D721Med (cell line): ENCODE results near the gene CNTD1.
"Not testable (repeated sequence)": the region's sequence is repeated elsewhere in the genome, so short reads cannot be mapped to it uniquely, and the experiment has no call there.

Experiments
- DNase-seq: peaks from one replicate; pipeline ENCODE4 v3.0.0; 2011; ENCODE audit warnings: low spot score; ENCODE audit not compliant: insufficient read length
- FAIRE-seq: peaks from 2 replicates; lab custom pipeline; 2011; peaks lifted over from hg19 to GRCh38; lab: Jason Lieb, UNC
- TF ChIP-seq, protein P1 (sequence below): IDR thresholded peaks from 2 replicates; pipeline ENCODE4 v1.5.1; 2012; ENCODE audit warnings: mild to moderate bottlenecking, control low read depth; ENCODE audit not compliant: insufficient read depth; ENCODE audit errors: missing control alignments

The CNTD1 gene

DNA sequence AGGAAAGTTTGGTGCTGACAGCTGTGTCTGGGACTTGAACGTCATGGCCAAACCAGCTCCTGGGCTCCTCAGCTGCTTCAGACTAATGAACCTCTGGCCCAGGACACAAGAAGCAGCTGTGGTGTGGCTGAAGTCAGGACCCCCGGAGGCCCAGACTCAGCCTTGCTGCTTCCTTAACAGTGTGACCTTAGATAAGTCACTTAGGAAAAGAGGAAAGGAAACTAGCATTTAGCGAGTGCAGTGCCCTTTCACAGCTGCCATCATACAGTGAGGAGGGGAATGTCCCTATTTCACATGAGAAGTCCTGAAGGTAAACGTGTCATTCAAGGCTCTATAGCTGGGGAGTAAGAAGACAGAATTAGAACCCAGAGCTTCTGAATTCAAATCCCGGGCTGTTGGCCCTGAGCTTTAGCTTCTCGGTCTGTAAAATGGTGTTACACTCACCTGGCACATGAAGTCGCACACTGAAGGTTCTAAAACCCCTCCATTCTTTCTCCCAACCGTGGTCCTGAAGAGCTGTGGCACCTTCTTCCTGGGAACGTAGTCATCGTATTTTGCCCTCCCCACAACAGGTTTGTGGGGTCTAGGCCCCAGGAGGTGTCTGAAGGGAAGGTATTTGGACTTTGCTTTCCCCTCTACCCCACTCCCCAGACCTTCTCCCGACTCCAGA is 38.5 kb upstream of the CNTD1 start:
- FAIRE-seq (no peak), DNase-seq (no peak)

DNA sequence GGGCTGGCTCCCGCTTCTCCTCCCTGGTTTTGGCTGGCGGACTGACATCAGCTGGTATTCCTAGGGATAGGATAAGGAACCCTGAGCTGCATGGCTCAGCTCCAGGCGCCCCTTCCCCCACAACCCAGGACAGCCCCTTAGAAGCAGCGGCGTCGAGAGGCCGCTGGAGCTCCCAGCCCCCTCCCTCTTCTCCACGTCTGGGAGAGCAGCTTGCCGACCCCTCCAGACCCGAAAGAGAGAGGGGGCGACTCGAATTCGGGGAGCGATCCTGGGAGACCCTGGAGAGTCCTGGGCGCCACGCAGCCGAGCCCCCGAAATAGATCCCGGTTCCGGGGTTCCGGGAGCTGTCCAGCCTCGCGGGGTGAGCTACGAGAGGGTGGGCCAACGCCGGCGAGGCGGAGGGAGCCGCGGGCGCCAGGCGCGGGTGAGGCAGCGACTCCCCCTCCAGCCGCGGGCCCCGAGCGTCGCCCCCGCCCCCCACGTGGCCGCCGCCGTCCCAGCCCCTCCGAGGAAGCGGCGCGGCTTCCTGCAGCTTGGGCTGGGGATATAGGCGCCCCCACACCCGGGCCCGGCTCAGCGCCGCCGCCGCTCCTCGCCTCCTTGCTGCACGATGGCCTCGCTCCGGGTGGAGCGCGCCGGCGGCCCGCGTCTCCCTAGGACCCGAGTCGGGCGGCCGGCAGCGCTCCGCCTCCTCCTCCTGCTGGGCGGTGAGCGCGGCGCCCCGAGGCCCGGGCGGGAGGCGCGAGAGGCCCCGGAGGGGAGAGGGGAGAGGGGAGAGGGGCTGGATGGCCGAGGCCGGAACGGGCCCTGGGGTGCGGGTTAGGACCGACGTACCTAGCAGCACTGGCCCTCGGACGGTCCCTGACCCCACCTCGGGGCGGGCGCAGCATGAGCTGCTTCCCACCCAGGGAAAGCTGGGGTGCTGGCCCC is 37.7 kb upstream of the CNTD1 start, which contains the start of gene RAMP2:
RAMP2 (plus strand) TSS at position 576 of the 930 bp plus-strand sequence; CDS start at position 611, 35 bp downstream.
- no peak for DNase-seq
- FAIRE-seq: no peak
- TF ChIP-seq, protein P1, sequence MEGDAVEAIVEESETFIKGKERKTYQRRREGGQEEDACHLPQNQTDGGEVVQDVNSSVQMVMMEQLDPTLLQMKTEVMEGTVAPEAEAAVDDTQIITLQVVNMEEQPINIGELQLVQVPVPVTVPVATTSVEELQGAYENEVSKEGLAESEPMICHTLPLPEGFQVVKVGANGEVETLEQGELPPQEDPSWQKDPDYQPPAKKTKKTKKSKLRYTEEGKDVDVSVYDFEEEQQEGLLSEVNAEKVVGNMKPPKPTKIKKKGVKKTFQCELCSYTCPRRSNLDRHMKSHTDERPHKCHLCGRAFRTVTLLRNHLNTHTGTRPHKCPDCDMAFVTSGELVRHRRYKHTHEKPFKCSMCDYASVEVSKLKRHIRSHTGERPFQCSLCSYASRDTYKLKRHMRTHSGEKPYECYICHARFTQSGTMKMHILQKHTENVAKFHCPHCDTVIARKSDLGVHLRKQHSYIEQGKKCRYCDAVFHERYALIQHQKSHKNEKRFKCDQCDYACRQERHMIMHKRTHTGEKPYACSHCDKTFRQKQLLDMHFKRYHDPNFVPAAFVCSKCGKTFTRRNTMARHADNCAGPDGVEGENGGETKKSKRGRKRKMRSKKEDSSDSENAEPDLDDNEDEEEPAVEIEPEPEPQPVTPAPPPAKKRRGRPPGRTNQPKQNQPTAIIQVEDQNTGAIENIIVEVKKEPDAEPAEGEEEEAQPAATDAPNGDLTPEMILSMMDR: no peak

More for the DNA sequence above, 38.5 kb upstream of the CNTD1 start:
- TF ChIP-seq, protein P1: no peak

DNA sequence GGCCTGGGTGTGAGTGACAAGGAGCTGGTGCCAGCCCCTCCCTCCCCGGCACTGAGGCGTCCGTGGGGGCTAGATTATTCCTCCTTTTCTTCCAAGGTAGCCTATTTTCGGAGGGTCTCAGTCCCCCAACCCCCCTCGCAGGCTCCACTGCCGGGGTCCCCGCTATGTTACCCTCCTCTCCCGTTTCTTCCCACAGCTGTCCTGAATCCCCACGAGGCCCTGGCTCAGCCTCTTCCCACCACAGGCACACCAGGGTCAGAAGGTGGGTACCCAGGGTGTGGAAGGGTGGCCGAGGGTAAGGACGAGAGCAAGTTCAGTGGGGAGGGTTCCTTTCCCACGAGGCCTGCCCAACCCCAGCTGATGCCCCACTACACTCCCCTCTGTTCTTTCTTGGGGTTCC is 37.0 kb upstream of the CNTD1 start:
- DNase-seq (no peak), FAIRE-seq (no peak)
- TF ChIP-seq, protein P1: no peak

DNA sequence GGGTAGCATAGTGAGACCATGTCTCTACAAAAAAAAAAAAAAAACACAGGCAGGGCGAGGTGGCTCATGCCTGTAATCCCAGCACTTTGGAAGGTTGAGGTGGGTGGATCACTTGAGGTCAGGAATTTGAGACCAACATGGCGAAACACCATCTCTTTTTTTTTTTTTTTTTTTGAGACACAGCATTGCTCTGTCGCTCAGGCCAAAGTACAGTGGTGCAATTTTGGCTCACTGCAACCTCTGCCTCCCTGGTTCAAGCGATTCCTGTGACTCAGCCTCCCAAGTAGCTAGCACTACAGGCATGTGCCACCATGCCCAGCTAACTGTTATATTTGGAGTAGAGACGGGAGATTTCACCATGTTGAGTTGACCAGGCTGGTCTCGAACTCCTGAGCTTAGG is 32.5 kb upstream of the CNTD1 start:
- TF ChIP-seq, protein P1: no peak
- DNase-seq (no peak), FAIRE-seq (no peak)

DNA sequence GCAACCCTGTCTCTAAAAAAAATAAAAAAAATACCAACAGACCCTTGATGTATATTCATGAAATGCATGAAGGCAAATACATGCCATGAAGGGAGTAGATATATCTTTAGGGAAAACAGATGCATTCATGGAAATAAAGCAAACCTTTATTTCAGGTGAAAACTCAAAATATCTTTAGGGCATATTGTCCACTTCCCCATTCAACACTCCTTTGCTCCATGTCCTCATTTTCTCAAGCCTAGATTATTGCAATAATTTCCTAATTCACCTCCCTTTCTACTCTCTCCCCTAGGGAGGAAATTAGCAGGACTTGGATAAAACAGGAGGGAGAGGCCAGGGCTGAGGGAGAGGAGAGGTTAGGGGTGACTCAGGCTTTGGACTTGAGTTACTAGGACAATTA is 31.1 kb upstream of the CNTD1 start:
- DNase-seq (no peak), FAIRE-seq (no peak)
- TF ChIP-seq, protein P1: no peak

DNA sequence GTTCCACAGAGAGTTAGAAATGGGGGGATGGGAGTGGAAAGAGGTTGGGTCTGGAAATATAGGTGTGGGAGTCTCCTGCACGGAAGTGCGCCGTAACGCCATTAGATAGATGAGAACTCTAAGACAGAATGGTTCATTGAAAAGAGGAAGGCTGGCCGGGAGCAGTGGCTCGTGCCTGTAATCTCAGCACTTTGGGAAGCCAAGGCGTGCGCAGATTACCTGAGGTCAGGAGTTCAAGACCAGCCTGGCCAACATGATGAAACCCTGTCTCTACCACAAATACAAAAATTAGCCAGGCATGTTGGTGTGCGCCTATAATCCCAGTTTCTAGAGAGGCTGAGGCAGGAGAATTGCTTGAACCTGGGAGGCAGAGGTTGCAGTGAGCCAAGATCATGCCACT is 30.7 kb upstream of the CNTD1 start:
- DNase-seq, FAIRE-seq: not testable (repeated sequence)

DNA sequence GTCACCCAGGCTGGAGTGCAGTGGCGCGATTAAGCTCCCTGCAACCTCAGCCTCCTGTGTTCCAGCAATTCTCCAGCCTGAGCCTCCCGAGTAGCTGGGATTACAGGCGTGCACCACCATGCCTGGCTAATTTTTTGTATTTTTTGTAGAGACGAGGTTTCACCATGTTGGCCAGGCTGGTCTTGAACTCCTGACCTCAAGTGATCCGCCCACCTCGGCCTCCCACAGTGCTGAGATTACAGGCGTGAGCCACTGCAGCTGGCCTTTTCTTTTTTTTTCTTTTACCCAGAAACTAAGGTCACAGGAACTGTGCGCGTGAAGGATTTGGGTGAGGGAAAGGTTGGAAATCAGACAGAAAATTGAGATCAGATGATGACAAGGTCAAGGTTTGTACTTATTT is 28.7 kb upstream of the CNTD1 start:
- FAIRE-seq, DNase-seq: not testable (repeated sequence)

DNA sequence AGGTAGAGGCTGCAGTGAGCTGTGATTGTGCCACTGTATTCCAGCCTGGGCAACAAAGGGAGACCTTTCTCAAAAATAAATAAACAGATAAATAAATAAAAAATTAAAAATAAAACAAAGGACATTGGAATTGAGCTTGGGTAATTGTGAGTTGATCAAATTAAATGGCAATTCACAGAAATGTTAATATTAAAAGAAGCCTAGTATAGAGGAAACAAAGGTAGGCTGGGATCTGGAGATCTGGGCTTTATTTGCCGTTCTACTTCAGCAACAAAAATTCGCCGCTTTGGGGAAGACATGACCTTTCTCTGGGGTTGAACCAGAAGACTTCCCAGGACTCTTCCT is 25.7 kb upstream of the CNTD1 start:
- TF ChIP-seq, protein P1: no peak
- no peak for FAIRE-seq
- DNase-seq: no peak
